Right lobe of liver (tissue), 6 donors: ENCODE results near the gene SH3TC1. TPM values are rescaled to one million over a fixed set of nuclear protein-coding genes. Genes with fewer than 3 reads are reported as not detected.
A peak's percentile ranks its signal among the peaks of the same experiment; 100 is the strongest.

Source experiments
- ATAC-seq, 4 donors: fragments of 200-7000 bp; cut with Tn5 transposase; one replicate each; pipeline ENCODE4 v1.9.1; 2020; ENCODE audit warnings: mild to moderate bottlenecking in 4 of 4, moderate library complexity in 4 of 4
- DNase-seq, 3 donors: peaks; one replicate each; pipeline ENCODE4 v3.0.0-alpha.2; 2020
- H3K27ac ChIP-seq, 3 donors: fragments of 200-600 bp; one replicate each; pipeline ENCODE4 v1.8.0; 2022
- H3K27me3 ChIP-seq, 2 donors: fragments of 200-600 bp; one replicate each; pipeline ENCODE4 v1.8.0; 2022
- H3K36me3 ChIP-seq, 4 donors: fragments of 200-600 bp; sonication (generic) in 1 of 4; one replicate each; pipeline versions ENCODE4 v1.5.1 to v1.8.0; 2017 to 2022; ENCODE audit warnings: control low read depth in 1 of 4
- H3K4me1 ChIP-seq, 4 donors: fragments of 200-600 bp; sonication (generic) in 1 of 4; one replicate each; pipeline versions ENCODE4 v1.5.1 to v1.8.0; 2017 to 2022; ENCODE audit warnings: control low read depth in 1 of 4
- H3K4me3 ChIP-seq, 3 donors: fragments of 200-600 bp; one replicate each; pipeline ENCODE4 v1.8.0; 2022
- H3K9me3 ChIP-seq, 4 donors: fragments of 200-600 bp; sonication (generic) in 1 of 4; one replicate each; pipeline versions ENCODE4 v1.5.1 to v1.8.0; 2017 to 2022; ENCODE audit warnings: control low read depth in 1 of 4
- POLR2A ChIP-seq: fragments of 450-650 bp; IDR thresholded peaks from one replicate; pipeline ENCODE4 v1.6.1; 2017; ENCODE audit warnings: antibody characterized with exemption, mild to moderate bottlenecking
- WGBS: methylation state at CpG from one replicate; pipeline ENCODE4 v1.1.6; 2018; ENCODE audit warnings: low coverage, low lambda C conversion rate; ENCODE audit not compliant: insufficient coverage; ENCODE audit errors: missing lambda C conversion rate; 5-methylcytosine and 5-hydroxymethylcytosine counted together
- intact Hi-C, 2 donors: fragments of 100-400 bp; cut with DNase I; formaldehyde crosslinking; loops; one replicate each; pipeline versions ENCODE4 v1.11.2 to v1.14.1; 2022
- total RNA-seq, 6 experiments: library from RNA; depleted of rRNA in 2 of 6; stranded (reverse); fragments of >200 nt in 2 of 6; fragmentation: NEBNext Ultra II Directional in 3 of 6; extraction: Animal tissue kit (Norgen Biotek cat#: 25700) in 3 of 6; gene quantifications; one replicate each; pipeline versions ENCODE4 v1.1.0 to v1.2.4, GENCODE V29; 2016 to 2023
- TF ChIP-seq, protein P1 (sequence below), 4 donors: fragments of 200-600 bp in 3 of 4; fragments of 450-650 bp in 1 of 4; IDR thresholded peaks; one replicate each; pipeline versions ENCODE4 v1.5.1 to v1.8.0; 2016 to 2022; ENCODE audit warnings: antibody characterized with exemption in 4 of 4, mild to moderate bottlenecking in 2 of 4
- donor health status: DM: no; HTN: yes; CAD: no.
- donor health status: DM: no; HTN: no; CAD: no.
- donor health status: DM: no; HTN: no; CAD: no.
- donor health status: DM: no; HTN: yes; CAD: no.
- donor health status: DM: no; HTN: yes; CAD: no.

The SH3TC1 gene
- total RNA-seq, 6 experiments from 2014 or later: 13.2 to 48.0 (median 24.9) TPM

- intact Hi-C loops: no loop called here
- H3K36me3 ChIP-seq: peaks cover 6 to 42% (median 23%) of the 10 kb centered on the region in 4 donors
- ATAC-seq: no peak
Observed at GRCh38 chr4:8232748-8233147, 33.7 kb downstream of the SH3TC1 start.

DNA sequence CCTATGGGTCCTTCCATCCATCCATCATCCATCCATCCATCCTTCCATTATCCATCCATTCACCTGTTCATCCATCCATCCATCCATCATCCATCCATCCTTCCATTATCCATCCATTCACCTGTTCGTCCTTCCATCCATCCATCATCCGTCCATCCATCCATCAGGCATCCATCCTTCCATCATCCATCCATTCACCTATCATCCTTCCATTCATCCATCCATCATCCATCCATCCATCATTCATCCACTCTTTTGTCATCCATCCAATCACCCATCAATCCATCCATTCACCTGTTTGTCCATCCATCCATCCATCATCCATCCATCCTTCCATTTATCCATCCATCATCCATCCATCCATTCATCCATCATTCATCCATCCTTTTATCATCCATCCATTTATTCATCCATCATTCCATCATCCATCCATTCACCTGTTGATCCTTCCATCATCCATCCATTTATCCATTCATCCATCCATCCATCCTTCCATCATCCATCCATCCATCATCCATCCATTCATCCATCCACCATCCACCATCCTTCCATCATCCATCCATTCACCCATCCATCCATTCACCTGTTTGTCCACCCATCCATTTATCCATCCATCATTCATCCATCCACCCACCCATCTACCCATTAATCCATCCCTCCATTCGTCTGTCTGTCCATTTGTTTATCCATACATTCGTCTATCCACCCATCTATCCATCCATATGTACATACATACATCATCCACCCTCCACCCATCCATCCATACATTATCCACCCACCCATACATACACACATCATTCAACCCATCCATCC lies 34.8 kb downstream of the SH3TC1 start:
- intact Hi-C loops: no loop called here
- H3K9me3 ChIP-seq: no peaks in the 10 kb centered on the region
- DNase-seq (no peak), ATAC-seq (no peak)
- H3K4me3 ChIP-seq: no peak overlapping the region
- H3K4me1 ChIP-seq: peaks cover 0 to 7% (median 2%) of the 10 kb centered on the region in 4 donors
- no peaks in the 10 kb centered on the region for H3K27me3 ChIP-seq
- H3K27ac ChIP-seq: no peak overlapping the region
- peaks cover 8 to 42% (median 25%) of the 10 kb centered on the region in 4 donors for H3K36me3 ChIP-seq
- no peak for TF ChIP-seq POLR2A
- TF ChIP-seq, protein P1, sequence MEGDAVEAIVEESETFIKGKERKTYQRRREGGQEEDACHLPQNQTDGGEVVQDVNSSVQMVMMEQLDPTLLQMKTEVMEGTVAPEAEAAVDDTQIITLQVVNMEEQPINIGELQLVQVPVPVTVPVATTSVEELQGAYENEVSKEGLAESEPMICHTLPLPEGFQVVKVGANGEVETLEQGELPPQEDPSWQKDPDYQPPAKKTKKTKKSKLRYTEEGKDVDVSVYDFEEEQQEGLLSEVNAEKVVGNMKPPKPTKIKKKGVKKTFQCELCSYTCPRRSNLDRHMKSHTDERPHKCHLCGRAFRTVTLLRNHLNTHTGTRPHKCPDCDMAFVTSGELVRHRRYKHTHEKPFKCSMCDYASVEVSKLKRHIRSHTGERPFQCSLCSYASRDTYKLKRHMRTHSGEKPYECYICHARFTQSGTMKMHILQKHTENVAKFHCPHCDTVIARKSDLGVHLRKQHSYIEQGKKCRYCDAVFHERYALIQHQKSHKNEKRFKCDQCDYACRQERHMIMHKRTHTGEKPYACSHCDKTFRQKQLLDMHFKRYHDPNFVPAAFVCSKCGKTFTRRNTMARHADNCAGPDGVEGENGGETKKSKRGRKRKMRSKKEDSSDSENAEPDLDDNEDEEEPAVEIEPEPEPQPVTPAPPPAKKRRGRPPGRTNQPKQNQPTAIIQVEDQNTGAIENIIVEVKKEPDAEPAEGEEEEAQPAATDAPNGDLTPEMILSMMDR (IDR thresholded peaks at IDR 0.05): no peak
- 90% methylated on average over 4 of the region's 4 CpGs for WGBS

More at GRCh38 chr4:8232748-8233147, 33.7 kb downstream of the SH3TC1 start:
- peak in 1 of 3 donors; percentile 38 for DNase-seq
- Histone ChIP-seq H3K4me3 (no peak overlapping the region), H3K27me3 (no peaks in the 10 kb centered on the region), H3K27ac (no peak overlapping the region), H3K9me3 (no peaks in the 10 kb centered on the region), H3K4me1 (peaks cover 0 to 13% (median 8%) of the 10 kb centered on the region in 4 donors)
- TF ChIP-seq, protein P1 (IDR thresholded peaks at IDR 0.05): no peak
- no peak for TF ChIP-seq POLR2A
- no CpG with 5 or more reads among the region's 11 CpGs for WGBS

DNA sequence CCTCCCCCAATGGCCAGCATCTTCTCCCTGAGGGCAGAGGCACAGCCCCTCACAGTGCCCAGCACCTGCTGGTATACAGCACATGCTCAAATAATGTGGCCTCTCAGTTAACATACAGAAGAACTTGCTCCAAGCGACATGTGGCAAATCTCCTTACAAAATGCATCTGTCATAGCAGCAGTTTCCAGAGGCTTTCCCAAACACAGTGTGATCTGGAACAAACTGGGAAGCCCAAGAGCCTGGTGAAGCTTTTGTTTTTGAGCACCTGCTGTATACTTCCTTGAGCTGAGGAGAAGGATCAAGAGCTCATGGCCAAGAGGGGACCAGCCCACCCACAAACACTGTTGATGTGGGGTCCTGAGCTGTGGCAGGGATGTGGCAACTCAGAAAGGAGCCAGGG lies 35.6 kb downstream of the SH3TC1 start:
- Histone ChIP-seq H3K27me3 (no peaks in the 10 kb centered on the region), H3K4me1 (peaks cover 0 to 5% (median 0%) of the 10 kb centered on the region in 4 donors), H3K27ac (no peak overlapping the region), H3K4me3 (no peak overlapping the region), H3K36me3 (peaks cover 9 to 42% (median 25%) of the 10 kb centered on the region in 4 donors), H3K9me3 (no peaks in the 10 kb centered on the region)
- WGBS: 90% methylated on average over 1 of the region's 1 CpG
- intact Hi-C loops: loop anchor here in 1 of 2 donors (5.0 kb wide), 1 partner anchor 173 kb away; no protein-coding TSS in a partner anchor
- DNase-seq (no peak), ATAC-seq (no peak)
- no peak for TF ChIP-seq POLR2A
- TF ChIP-seq, protein P1 (IDR thresholded peaks at IDR 0.05): no peak

- intact Hi-C loops: loop anchor here in 1 of 2 donors (5.0 kb wide), 1 partner anchor 172 kb away; no protein-coding TSS in a partner anchor
- 100% methylated on average over 1 of the region's 13 CpGs for WGBS
- no peak for ATAC-seq
Observed at GRCh38 chr4:8235224-8235623, 36.1 kb downstream of the SH3TC1 start.

More at GRCh38 chr4:8235224-8235623, 36.1 kb downstream of the SH3TC1 start:
- Histone ChIP-seq H3K27ac (no peak overlapping the region), H3K36me3 (peaks cover 9 to 42% (median 25%) of the 10 kb centered on the region in 4 donors), H3K4me3 (no peak overlapping the region), H3K4me1 (peaks cover 0 to 5% (median 0%) of the 10 kb centered on the region in 4 donors), H3K27me3 (no peaks in the 10 kb centered on the region), H3K9me3 (no peaks in the 10 kb centered on the region)
- TF ChIP-seq POLR2A: no peak
- TF ChIP-seq, protein P1 (IDR thresholded peaks at IDR 0.05): no peak
- DNase-seq: peak in 1 of 3 donors; percentile 40
